H9 (cell line): Measurements from ENCODE around the gene DDC. TPM values are rescaled to one million over a fixed set of nuclear protein-coding genes. Genes with fewer than 3 reads are reported as not detected.

Experiments used
- DNase-seq: peaks from one replicate; pipeline ENCODE4 v3.0.0-alpha.2; 2017
- H2AFZ ChIP-seq: one replicate; pipeline ENCODE4 v1.6.1; 2013; ENCODE audit warnings: mild to moderate bottlenecking, low read length, control low read depth, moderate library complexity
- H2AK5ac ChIP-seq: 2 replicates; pipeline ENCODE4 v1.6.1; 2013; ENCODE audit warnings: low read length, control low read depth, mixed read lengths; ENCODE audit not compliant: insufficient read length
- H2BK120ac ChIP-seq: one replicate; pipeline ENCODE4 v1.6.1; 2013; ENCODE audit warnings: low read depth, mild to moderate bottlenecking, low read length, control low read depth, inconsistent platforms; ENCODE audit not compliant: poor library complexity, severe bottlenecking
- H2BK12ac ChIP-seq: 2 replicates; pipeline ENCODE4 v1.6.1; 2013; ENCODE audit warnings: low read length, control low read depth, mixed read lengths, low read depth; ENCODE audit not compliant: insufficient read length
- H2BK15ac ChIP-seq: 2 replicates; pipeline ENCODE4 v1.6.1; 2013; ENCODE audit warnings: low read depth, low read length, control low read depth
- H2BK20ac ChIP-seq: one replicate; pipeline ENCODE4 v1.6.1; 2013; ENCODE audit warnings: low read depth, mild to moderate bottlenecking, low read length, control low read depth, inconsistent platforms; ENCODE audit not compliant: poor library complexity, severe bottlenecking
- H2BK5ac ChIP-seq: 2 replicates; pipeline ENCODE4 v1.6.1; 2013; ENCODE audit warnings: low read length, control low read depth, mixed read lengths; ENCODE audit not compliant: insufficient read length
- H3K14ac ChIP-seq: 2 replicates; pipeline ENCODE4 v1.6.1; 2013; ENCODE audit warnings: low read length, control low read depth; ENCODE audit not compliant: insufficient read depth
- H3K18ac ChIP-seq: 2 replicates; pipeline ENCODE4 v1.6.1; 2013; ENCODE audit warnings: low read depth, mild to moderate bottlenecking, mixed read lengths, low read length, control low read depth; ENCODE audit not compliant: insufficient read length
- H3K23ac ChIP-seq: 2 replicates; pipeline ENCODE4 v1.6.1; 2013; ENCODE audit warnings: low read length, control low read depth, mixed read lengths, low read depth; ENCODE audit not compliant: insufficient read length
- H3K23me2 ChIP-seq: 2 replicates; pipeline ENCODE4 v1.6.1; 2013; ENCODE audit warnings: low read depth, mild to moderate bottlenecking, mixed read lengths, low read length, control low read depth; ENCODE audit not compliant: insufficient read length, poor library complexity, severe bottlenecking
- H3K27ac ChIP-seq: 2 replicates; pipeline ENCODE4 v1.5.1; 2013; ENCODE audit warnings: low read length, control low read depth, mixed read lengths, low read depth; ENCODE audit not compliant: insufficient read length
- H3K27me3 ChIP-seq: 2 replicates; pipeline ENCODE4 v1.6.1; 2013; ENCODE audit warnings: low read length, control low read depth, inconsistent platforms; ENCODE audit not compliant: insufficient read depth
- H3K4ac ChIP-seq: 2 replicates; pipeline ENCODE4 v1.6.1; 2013; ENCODE audit warnings: low read depth, mild to moderate bottlenecking, control low read depth, inconsistent platforms, low read length, moderate library complexity
- H3K4me1 ChIP-seq: 2 replicates; pipeline ENCODE4 v1.6.1; 2013; ENCODE audit warnings: low read length, control low read depth, inconsistent platforms; ENCODE audit not compliant: insufficient read depth
- H3K4me2 ChIP-seq: 2 replicates; pipeline ENCODE4 v1.6.1; 2013; ENCODE audit warnings: low read length, control low read depth, mixed read lengths; ENCODE audit not compliant: insufficient read length, insufficient read depth
- H3K56ac ChIP-seq: 2 replicates; pipeline ENCODE4 v1.6.1; 2013; ENCODE audit warnings: low read depth, mild to moderate bottlenecking, mixed read lengths, low read length, control low read depth; ENCODE audit not compliant: insufficient read length
- H3K79me1 ChIP-seq: 2 replicates; pipeline ENCODE4 v1.6.1; 2013; ENCODE audit warnings: low read depth, mild to moderate bottlenecking, moderate library complexity, low read length, control low read depth, inconsistent platforms; ENCODE audit not compliant: insufficient read depth, poor library complexity, severe bottlenecking
- H3K79me2 ChIP-seq: 2 replicates; pipeline ENCODE4 v1.6.1; 2013; ENCODE audit warnings: low read length, control low read depth, inconsistent platforms; ENCODE audit not compliant: insufficient read depth
- H3K9ac ChIP-seq: 2 replicates; pipeline ENCODE4 v1.6.1; 2013; ENCODE audit warnings: low read length, control low read depth, mixed read lengths; ENCODE audit not compliant: insufficient read length; ENCODE audit errors: extremely low read depth
- H3K9me3 ChIP-seq: one replicate; pipeline ENCODE4 v1.6.1; 2013; ENCODE audit warnings: low read depth, low read length, inconsistent platforms; ENCODE audit not compliant: control insufficient read depth
- H3T11ph ChIP-seq: one replicate; pipeline ENCODE4 v1.6.1; 2013; ENCODE audit warnings: mild to moderate bottlenecking, low read length, control low read depth, inconsistent platforms
- H4K20me1 ChIP-seq: one replicate; pipeline ENCODE4 v1.6.1; 2013; ENCODE audit not compliant: control insufficient read depth, insufficient read length, insufficient read depth
- H4K5ac ChIP-seq: 2 replicates; pipeline ENCODE4 v1.6.1; 2013; ENCODE audit warnings: low read depth, mild to moderate bottlenecking, mixed read lengths, low read length, control low read depth; ENCODE audit not compliant: insufficient read length
- H4K8ac ChIP-seq: replicated peaks from 2 replicates; pipeline ENCODE4 v1.6.1; 2013; ENCODE audit warnings: low read length, control low read depth, mixed read lengths, low read depth; ENCODE audit not compliant: insufficient read length
- H4K91ac ChIP-seq: 2 replicates; pipeline ENCODE4 v1.6.1; 2013; ENCODE audit warnings: low read depth, mild to moderate bottlenecking, moderate library complexity, mixed read lengths, low read length, control low read depth; ENCODE audit not compliant: insufficient read length
- H3K27ac Mint-ChIP-seq, 3 experiments: 2 replicates in 2 of 3; 3 replicates in 1 of 3; pipeline ENCODE4 v1.8.0; 2020 to 2021; ENCODE audit warnings: mixed read lengths in 3 of 3, mild to moderate bottlenecking in 1 of 3, moderate library complexity in 1 of 3
- H3K27me3 Mint-ChIP-seq: 2 replicates; pipeline ENCODE4 v1.8.0; 2021; ENCODE audit warnings: low read depth, mild to moderate bottlenecking, moderate library complexity, mixed read lengths
- H3K36me3 Mint-ChIP-seq, 3 experiments: 2 replicates in 2 of 3; 3 replicates in 1 of 3; pipeline ENCODE4 v1.8.0; 2020 to 2021; ENCODE audit warnings: low read depth in 3 of 3, mixed read lengths in 3 of 3; ENCODE audit not compliant: insufficient read depth in 1 of 3
- H3K4me1 Mint-ChIP-seq, 2 experiments: 2 replicates each; pipeline ENCODE4 v1.8.0; 2020; ENCODE audit warnings: mixed read lengths in 2 of 2
- H3K4me3 Mint-ChIP-seq, 2 experiments: 2 replicates in 1 of 2; 3 replicates in 1 of 2; pipeline ENCODE4 v1.8.0; 2020 to 2021; ENCODE audit warnings: mild to moderate bottlenecking in 2 of 2, mixed read lengths in 2 of 2, moderate library complexity in 1 of 2
- H3K9me3 Mint-ChIP-seq, 2 experiments: 2 replicates in 1 of 2; 3 replicates in 1 of 2; pipeline ENCODE4 v1.8.0; 2020; ENCODE audit warnings: mild to moderate bottlenecking in 2 of 2, mixed read lengths in 2 of 2, moderate library complexity in 1 of 2
- CTCF ChIP-seq: fragments of 200-600 bp; sonication (generic); conservative IDR thresholded peaks from 3 replicates; pipeline ENCODE4 v1.8.0; 2021; ENCODE audit warnings: antibody characterized with exemption, mild to moderate bottlenecking
- total RNA-seq: library from RNA; stranded (reverse); gene quantifications from 2 replicates; pipeline ENCODE4 v1.2.1, GENCODE V29; 2021

Gene DDC
- total RNA-seq, 1 experiment from 2014 or later: not detected

GRCh38 chr7:50455658-50456057 lies 109.5 kb downstream of the DDC start:
- H3K4ac ChIP-seq: no peak overlapping the region
- no peak overlapping the region for H2BK5ac ChIP-seq
- no peak overlapping the region for H3K4me3 Mint-ChIP-seq
- H3K14ac ChIP-seq: no peak overlapping the region
- no peak overlapping the region for H4K91ac ChIP-seq
- H3K9ac ChIP-seq: no peak overlapping the region
- H3K56ac ChIP-seq: no peak overlapping the region
- H3K9me3 Mint-ChIP-seq: peaks cover 10 to 15% of the 10 kb centered on the region in 2 experiments; a peak in 4 of 5 replicates
- H3T11ph ChIP-seq: no peak overlapping the region
- no peaks in the 10 kb centered on the region for H3K79me1 ChIP-seq
- H3K4me2 ChIP-seq: no peak overlapping the region
- peaks cover 0 to 6% (median 3%) of the 10 kb centered on the region in 3 experiments; a peak in 5 of 7 replicates for H3K36me3 Mint-ChIP-seq
- no peaks in the 10 kb centered on the region for H3K27me3 ChIP-seq
- no peak for TF ChIP-seq CTCF
- no peak overlapping the region for H3K18ac ChIP-seq
- H3K9me3 ChIP-seq: no peaks in the 10 kb centered on the region
- no peak overlapping the region for H2BK15ac ChIP-seq
- no peaks in the 10 kb centered on the region for H3K79me2 ChIP-seq
- no peak overlapping the region for H3K27ac ChIP-seq
- H2BK20ac ChIP-seq: no peak overlapping the region
- no peak for DNase-seq
- no peak overlapping the region for H4K8ac ChIP-seq
- no peak overlapping the region for H2AFZ ChIP-seq
- no peak overlapping the region for H4K5ac ChIP-seq
- H2BK120ac ChIP-seq: no peak overlapping the region
- H3K27me3 Mint-ChIP-seq: peaks cover 5% of the 10 kb centered on the region
- H3K4me1 Mint-ChIP-seq: peaks cover 3% of the 10 kb centered on the region in 2 experiments; a peak in 2 of 4 replicates
- H2AK5ac ChIP-seq: no peak overlapping the region
- H4K20me1 ChIP-seq: no peaks in the 10 kb centered on the region
- H3K4me1 ChIP-seq: no peaks in the 10 kb centered on the region; the same call in 1 of the 2 replicates
- H3K23ac ChIP-seq: no peak overlapping the region
- H3K23me2 ChIP-seq: no peaks in the 10 kb centered on the region
- H2BK12ac ChIP-seq: no peak overlapping the region
- no peak overlapping the region for H3K27ac Mint-ChIP-seq
